ENCODE results near the gene TENM4.

The TENM4 gene

GRCh38 chr11:78767027-78767932 lies 673.5 kb downstream of the TENM4 start:
- TF ChIP-seq, protein P1, sequence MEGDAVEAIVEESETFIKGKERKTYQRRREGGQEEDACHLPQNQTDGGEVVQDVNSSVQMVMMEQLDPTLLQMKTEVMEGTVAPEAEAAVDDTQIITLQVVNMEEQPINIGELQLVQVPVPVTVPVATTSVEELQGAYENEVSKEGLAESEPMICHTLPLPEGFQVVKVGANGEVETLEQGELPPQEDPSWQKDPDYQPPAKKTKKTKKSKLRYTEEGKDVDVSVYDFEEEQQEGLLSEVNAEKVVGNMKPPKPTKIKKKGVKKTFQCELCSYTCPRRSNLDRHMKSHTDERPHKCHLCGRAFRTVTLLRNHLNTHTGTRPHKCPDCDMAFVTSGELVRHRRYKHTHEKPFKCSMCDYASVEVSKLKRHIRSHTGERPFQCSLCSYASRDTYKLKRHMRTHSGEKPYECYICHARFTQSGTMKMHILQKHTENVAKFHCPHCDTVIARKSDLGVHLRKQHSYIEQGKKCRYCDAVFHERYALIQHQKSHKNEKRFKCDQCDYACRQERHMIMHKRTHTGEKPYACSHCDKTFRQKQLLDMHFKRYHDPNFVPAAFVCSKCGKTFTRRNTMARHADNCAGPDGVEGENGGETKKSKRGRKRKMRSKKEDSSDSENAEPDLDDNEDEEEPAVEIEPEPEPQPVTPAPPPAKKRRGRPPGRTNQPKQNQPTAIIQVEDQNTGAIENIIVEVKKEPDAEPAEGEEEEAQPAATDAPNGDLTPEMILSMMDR (IDR thresholded peaks at IDR 0.05; ENCODE audit: extremely low read depth, missing control alignments): no peak
- DNase-seq (ENCODE audit: low spot score): no peak

DNA sequence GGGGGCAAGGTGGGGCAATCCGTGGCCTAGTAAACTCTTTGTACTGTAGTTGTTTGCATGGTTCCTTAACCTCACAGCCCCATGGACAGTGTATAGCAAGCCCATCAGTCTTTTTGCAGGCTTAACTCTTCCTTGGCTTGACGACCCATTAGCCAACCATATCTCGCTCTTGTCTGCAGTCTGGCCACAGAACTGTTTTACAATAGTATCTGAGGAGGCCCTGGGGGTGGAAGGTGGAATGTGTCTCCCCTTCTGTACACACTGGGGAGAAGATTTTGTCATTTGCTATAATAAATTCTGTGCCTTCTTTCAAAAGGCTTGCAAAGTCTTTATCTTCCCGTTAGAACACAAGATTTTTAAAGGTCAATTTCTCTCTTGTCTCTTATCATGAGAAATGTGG lies 675.9 kb downstream of the TENM4 start:
- TF ChIP-seq, protein P1 (IDR thresholded peaks at IDR 0.05; ENCODE audit: extremely low read depth, missing control alignments): no peak
- DNase-seq (ENCODE audit: low spot score): no peak

DNA sequence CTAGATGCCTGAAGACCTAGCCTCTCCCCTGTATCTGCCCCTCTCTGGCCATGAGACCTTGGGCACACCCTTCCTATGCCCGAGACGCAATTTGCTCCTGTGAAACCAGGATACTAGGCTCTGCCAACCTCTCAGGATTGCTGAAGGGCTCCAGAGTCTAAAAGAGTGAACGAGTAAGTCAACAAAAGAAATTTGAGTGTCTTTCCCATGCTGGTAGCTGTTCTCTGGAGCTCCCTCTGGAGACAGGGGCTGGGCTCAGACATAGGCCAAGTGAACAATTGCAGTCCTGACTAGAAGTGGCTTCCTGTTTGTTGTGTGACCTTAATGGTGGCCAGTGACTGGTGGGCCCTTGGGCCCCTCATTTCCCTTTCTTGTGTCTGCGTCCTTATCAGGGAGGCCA lies 677.2 kb downstream of the TENM4 start:
- TF ChIP-seq, protein P1 (IDR thresholded peaks at IDR 0.05; ENCODE audit: extremely low read depth, missing control alignments): no peak
- DNase-seq (ENCODE audit: low spot score): no peak

DNA sequence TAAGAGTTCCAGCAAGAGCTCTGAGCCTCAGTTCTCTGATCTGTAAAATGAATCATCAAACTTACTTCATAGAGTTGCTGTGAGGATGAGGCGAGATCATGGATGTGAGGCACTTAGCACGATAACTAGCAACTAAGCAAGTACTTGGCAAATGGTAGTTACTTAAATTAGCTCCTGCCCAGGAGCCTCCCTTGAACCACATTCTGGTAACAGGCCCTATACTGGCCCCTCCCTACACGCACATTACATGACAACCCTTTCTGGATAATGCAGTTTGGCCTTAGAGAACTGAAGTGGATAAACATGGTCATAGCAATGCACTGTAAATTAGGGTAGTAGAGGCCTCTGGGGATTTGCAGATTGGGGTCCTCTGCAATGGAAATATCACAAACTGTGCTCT lies 678.7 kb downstream of the TENM4 start:
- TF ChIP-seq, protein P1 (IDR thresholded peaks at IDR 0.05; ENCODE audit: extremely low read depth, missing control alignments): no peak
- no peak for DNase-seq (ENCODE audit: low spot score)

GRCh38 chr11:78759071-78759470 lies 681.8 kb downstream of the TENM4 start:
- DNase-seq (ENCODE audit: low spot score): no peak
- TF ChIP-seq, protein P1 (IDR thresholded peaks at IDR 0.05; ENCODE audit: extremely low read depth, missing control alignments): no peak

DNA sequence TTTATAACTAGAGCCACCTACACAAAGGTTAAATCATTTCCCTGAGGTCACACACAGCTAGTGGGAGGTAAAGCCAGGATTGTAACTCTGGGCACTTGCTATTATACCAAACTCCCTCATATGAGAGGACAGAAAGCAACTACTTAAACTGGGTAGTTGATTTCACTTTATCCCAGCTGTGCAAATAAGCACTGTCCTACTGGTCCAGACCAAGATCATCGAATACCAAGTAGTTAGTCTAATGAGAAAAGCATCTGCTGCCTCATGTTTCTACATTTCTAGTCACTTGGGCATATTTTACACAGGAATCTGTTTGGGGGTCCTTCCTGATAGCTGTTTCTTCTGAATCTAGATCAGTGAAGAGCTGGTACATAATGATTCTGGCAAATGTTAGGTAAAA lies 687.5 kb downstream of the TENM4 start:
- no peak for DNase-seq (ENCODE audit: low spot score)
- TF ChIP-seq, protein P1 (IDR thresholded peaks at IDR 0.05; ENCODE audit: extremely low read depth, missing control alignments): no peak

- DNase-seq (ENCODE audit: low spot score): no peak
- TF ChIP-seq, protein P1 (IDR thresholded peaks at IDR 0.05; ENCODE audit: extremely low read depth, missing control alignments): no peak
Observed at GRCh38 chr11:78752494-78752893, 688.3 kb downstream of the TENM4 start.

Data from GM20000 (cell line).